ENCODE data around the gene ATP2B2. TPM values are rescaled to one million over a fixed set of nuclear protein-coding genes. Genes with fewer than 3 reads are reported as not detected.

The ATP2B2 gene
- total and polyA plus RNA-seq, 2 experiments from 2014 or later: 0.42 to 0.63 TPM

GRCh38 chr3:10494180-10494579 is 11.2 kb downstream of the ATP2B2 start:
- H3K4me2 ChIP-seq: no peak overlapping the region
- no peak for DNase-seq (ENCODE audit: low spot score)
- no peaks in the 10 kb centered on the region; the same call in 2 of the 3 replicates for H3K9me3 Mint-ChIP-seq
- no peak overlapping the region for H3K4me3 ChIP-seq
- H3K27ac ChIP-seq (ENCODE audit: low read depth): no peak overlapping the region
- H3K27ac Mint-ChIP-seq: no peak overlapping the region
- H3K4me1 ChIP-seq (ENCODE audit: insufficient read depth): no peaks in the 10 kb centered on the region; the same call in none of the 2 replicates
- no peaks in the 10 kb centered on the region for H3K9me2 ChIP-seq (ENCODE audit: insufficient read depth)
- H3K4me3 Mint-ChIP-seq: no peak overlapping the region
- no peaks in the 10 kb centered on the region for H3K79me2 ChIP-seq (replicated peaks; ENCODE audit: insufficient read depth)
- no peak overlapping the region for H2AFZ ChIP-seq
- no peak for ATAC-seq
- no peaks in the 10 kb centered on the region for H3K36me3 Mint-ChIP-seq (ENCODE audit: low read depth)
- H3F3A ChIP-seq (replicated peaks; ENCODE audit: low read depth): no peaks in the 10 kb centered on the region
- peaks cover 12% of the 10 kb centered on the region for H3K27me3 Mint-ChIP-seq (ENCODE audit: insufficient read depth, low read depth, poor library complexity)
- TF ChIP-seq EZH2phosphoT487 (IDR thresholded peaks at IDR 0.05; ENCODE audit: unreplicated experiment): no peak
- no peak for TF ChIP-seq ZNF331 (CRISPR knock-in tag; IDR thresholded peaks at IDR 0.05; ENCODE audit: low read depth)
- no peak for TF ChIP-seq NANOG (IDR thresholded peaks at IDR 0.05; ENCODE audit: borderline replicate concordance)
- TF ChIP-seq, protein P1, sequence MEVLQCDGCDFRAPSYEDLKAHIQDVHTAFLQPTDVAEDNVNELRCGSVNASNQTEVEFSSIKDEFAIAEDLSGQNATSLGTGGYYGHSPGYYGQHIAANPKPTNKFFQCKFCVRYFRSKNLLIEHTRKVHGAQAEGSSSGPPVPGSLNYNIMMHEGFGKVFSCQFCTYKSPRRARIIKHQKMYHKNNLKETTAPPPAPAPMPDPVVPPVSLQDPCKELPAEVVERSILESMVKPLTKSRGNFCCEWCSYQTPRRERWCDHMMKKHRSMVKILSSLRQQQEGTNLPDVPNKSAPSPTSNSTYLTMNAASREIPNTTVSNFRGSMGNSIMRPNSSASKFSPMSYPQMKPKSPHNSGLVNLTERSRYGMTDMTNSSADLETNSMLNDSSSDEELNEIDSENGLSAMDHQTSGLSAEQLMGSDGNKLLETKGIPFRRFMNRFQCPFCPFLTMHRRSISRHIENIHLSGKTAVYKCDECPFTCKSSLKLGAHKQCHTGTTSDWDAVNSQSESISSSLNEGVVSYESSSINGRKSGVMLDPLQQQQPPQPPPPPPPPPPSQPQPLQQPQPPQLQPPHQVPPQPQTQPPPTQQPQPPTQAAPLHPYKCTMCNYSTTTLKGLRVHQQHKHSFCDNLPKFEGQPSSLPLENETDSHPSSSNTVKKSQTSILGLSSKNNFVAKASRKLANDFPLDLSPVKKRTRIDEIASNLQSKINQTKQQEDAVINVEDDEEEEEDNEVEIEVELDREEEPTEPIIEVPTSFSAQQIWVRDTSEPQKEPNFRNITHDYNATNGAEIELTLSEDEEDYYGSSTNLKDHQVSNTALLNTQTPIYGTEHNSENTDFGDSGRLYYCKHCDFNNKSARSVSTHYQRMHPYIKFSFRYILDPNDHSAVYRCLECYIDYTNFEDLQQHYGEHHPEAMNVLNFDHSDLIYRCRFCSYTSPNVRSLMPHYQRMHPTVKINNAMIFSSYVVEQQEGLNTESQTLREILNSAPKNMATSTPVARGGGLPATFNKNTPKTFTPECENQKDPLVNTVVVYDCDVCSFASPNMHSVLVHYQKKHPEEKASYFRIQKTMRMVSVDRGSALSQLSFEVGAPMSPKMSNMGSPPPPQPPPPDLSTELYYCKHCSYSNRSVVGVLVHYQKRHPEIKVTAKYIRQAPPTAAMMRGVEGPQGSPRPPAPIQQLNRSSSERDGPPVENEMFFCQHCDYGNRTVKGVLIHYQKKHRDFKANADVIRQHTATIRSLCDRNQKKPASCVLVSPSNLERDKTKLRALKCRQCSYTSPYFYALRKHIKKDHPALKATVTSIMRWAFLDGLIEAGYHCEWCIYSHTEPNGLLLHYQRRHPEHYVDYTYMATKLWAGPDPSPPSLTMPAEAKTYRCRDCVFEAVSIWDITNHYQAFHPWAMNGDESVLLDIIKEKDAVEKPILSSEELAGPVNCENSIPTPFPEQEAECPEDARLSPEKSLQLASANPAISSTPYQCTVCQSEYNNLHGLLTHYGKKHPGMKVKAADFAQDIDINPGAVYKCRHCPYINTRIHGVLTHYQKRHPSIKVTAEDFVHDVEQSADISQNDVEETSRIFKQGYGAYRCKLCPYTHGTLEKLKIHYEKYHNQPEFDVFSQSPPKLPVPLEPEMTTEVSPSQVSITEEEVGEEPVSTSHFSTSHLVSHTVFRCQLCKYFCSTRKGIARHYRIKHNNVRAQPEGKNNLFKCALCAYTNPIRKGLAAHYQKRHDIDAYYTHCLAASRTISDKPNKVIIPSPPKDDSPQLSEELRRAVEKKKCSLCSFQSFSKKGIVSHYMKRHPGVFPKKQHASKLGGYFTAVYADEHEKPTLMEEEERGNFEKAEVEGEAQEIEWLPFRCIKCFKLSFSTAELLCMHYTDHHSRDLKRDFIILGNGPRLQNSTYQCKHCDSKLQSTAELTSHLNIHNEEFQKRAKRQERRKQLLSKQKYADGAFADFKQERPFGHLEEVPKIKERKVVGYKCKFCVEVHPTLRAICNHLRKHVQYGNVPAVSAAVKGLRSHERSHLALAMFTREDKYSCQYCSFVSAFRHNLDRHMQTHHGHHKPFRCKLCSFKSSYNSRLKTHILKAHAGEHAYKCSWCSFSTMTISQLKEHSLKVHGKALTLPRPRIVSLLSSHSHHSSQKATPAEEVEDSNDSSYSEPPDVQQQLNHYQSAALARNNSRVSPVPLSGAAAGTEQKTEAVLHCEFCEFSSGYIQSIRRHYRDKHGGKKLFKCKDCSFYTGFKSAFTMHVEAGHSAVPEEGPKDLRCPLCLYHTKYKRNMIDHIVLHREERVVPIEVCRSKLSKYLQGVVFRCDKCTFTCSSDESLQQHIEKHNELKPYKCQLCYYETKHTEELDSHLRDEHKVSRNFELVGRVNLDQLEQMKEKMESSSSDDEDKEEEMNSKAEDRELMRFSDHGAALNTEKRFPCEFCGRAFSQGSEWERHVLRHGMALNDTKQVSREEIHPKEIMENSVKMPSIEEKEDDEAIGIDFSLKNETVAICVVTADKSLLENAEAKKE (CRISPR knock-in tag; IDR thresholded peaks at IDR 0.05): no peak
- no peak for TF ChIP-seq EZH2 (IDR thresholded peaks at IDR 0.05; ENCODE audit: low read depth, unreplicated experiment)
- no peak for TF ChIP-seq ETS1 (IDR thresholded peaks at IDR 0.05)
- TF ChIP-seq STAT1 (IDR thresholded peaks at IDR 0.05; ENCODE audit: unreplicated experiment): no peak
- TF ChIP-seq ZNF114 (CRISPR knock-in tag; IDR thresholded peaks at IDR 0.05): no peak
- TF ChIP-seq, protein P2, sequence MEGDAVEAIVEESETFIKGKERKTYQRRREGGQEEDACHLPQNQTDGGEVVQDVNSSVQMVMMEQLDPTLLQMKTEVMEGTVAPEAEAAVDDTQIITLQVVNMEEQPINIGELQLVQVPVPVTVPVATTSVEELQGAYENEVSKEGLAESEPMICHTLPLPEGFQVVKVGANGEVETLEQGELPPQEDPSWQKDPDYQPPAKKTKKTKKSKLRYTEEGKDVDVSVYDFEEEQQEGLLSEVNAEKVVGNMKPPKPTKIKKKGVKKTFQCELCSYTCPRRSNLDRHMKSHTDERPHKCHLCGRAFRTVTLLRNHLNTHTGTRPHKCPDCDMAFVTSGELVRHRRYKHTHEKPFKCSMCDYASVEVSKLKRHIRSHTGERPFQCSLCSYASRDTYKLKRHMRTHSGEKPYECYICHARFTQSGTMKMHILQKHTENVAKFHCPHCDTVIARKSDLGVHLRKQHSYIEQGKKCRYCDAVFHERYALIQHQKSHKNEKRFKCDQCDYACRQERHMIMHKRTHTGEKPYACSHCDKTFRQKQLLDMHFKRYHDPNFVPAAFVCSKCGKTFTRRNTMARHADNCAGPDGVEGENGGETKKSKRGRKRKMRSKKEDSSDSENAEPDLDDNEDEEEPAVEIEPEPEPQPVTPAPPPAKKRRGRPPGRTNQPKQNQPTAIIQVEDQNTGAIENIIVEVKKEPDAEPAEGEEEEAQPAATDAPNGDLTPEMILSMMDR (conservative IDR thresholded peaks at IDR 0.05; ENCODE audit: low read depth in 2 of 2): no peak
- TF ChIP-seq CREB1 (CRISPR knock-in tag; IDR thresholded peaks at IDR 0.05; ENCODE audit: low read depth): no peak
- no peak for TF ChIP-seq POLR2AphosphoS5 (IDR thresholded peaks at IDR 0.05; ENCODE audit: low read depth)
- TF ChIP-seq JUNB (IDR thresholded peaks at IDR 0.05; ENCODE audit: unreplicated experiment): no peak
- TF ChIP-seq, protein P3, sequence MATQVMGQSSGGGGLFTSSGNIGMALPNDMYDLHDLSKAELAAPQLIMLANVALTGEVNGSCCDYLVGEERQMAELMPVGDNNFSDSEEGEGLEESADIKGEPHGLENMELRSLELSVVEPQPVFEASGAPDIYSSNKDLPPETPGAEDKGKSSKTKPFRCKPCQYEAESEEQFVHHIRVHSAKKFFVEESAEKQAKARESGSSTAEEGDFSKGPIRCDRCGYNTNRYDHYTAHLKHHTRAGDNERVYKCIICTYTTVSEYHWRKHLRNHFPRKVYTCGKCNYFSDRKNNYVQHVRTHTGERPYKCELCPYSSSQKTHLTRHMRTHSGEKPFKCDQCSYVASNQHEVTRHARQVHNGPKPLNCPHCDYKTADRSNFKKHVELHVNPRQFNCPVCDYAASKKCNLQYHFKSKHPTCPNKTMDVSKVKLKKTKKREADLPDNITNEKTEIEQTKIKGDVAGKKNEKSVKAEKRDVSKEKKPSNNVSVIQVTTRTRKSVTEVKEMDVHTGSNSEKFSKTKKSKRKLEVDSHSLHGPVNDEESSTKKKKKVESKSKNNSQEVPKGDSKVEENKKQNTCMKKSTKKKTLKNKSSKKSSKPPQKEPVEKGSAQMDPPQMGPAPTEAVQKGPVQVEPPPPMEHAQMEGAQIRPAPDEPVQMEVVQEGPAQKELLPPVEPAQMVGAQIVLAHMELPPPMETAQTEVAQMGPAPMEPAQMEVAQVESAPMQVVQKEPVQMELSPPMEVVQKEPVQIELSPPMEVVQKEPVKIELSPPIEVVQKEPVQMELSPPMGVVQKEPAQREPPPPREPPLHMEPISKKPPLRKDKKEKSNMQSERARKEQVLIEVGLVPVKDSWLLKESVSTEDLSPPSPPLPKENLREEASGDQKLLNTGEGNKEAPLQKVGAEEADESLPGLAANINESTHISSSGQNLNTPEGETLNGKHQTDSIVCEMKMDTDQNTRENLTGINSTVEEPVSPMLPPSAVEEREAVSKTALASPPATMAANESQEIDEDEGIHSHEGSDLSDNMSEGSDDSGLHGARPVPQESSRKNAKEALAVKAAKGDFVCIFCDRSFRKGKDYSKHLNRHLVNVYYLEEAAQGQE (IDR thresholded peaks at IDR 0.05; ENCODE audit: unreplicated experiment): no peak
- H3K36me3 ChIP-seq (ENCODE audit: insufficient read depth): no peaks in the 10 kb centered on the region
- H4K20me1 ChIP-seq (replicated peaks; ENCODE audit: insufficient read depth): no peaks in the 10 kb centered on the region
- peaks cover 15% of the 10 kb centered on the region for H3K4me1 Mint-ChIP-seq
- H3K27me3 ChIP-seq (ENCODE audit: insufficient read depth): no peaks in the 10 kb centered on the region

All from GM23338 (cell line).